ENCODE data around the gene TMEM200A.

The TMEM200A gene

GRCh38 chr6:130385064-130385695 is 19.4 kb downstream of the TMEM200A start:
- no peaks in the 10 kb centered on the region for H3K4me1 Mint-ChIP-seq (ENCODE audit: low read depth)
- H3K9me3 Mint-ChIP-seq: no peaks in the 10 kb centered on the region
- no peaks in the 10 kb centered on the region for H3K36me3 Mint-ChIP-seq (ENCODE audit: low read depth)
- intact Hi-C loops (cut with micrococcal nuclease): no loop called here
- H3K27ac Mint-ChIP-seq: no peak overlapping the region
- H3K27me3 Mint-ChIP-seq: no peaks in the 10 kb centered on the region
- H3K4me3 Mint-ChIP-seq: no peak overlapping the region

- no peak overlapping the region for H3K4me3 Mint-ChIP-seq
- H3K36me3 Mint-ChIP-seq (ENCODE audit: low read depth): no peaks in the 10 kb centered on the region
- H3K27me3 Mint-ChIP-seq: no peaks in the 10 kb centered on the region
- intact Hi-C loops (cut with micrococcal nuclease): no loop called here
- no peaks in the 10 kb centered on the region for H3K9me3 Mint-ChIP-seq
- H3K27ac Mint-ChIP-seq: no peak overlapping the region
- H3K4me1 Mint-ChIP-seq (ENCODE audit: low read depth): no peaks in the 10 kb centered on the region
Observed at GRCh38 chr6:130389142-130389541, 23.3 kb downstream of the TMEM200A start.

GRCh38 chr6:130390890-130391289 is 25.1 kb downstream of the TMEM200A start:
- no peaks in the 10 kb centered on the region for H3K4me1 Mint-ChIP-seq (ENCODE audit: low read depth)
- no peak overlapping the region for H3K27ac Mint-ChIP-seq
- no peak overlapping the region for H3K4me3 Mint-ChIP-seq
- intact Hi-C loops (cut with micrococcal nuclease): no loop called here
- H3K27me3 Mint-ChIP-seq: no peaks in the 10 kb centered on the region
- no peaks in the 10 kb centered on the region for H3K36me3 Mint-ChIP-seq (ENCODE audit: low read depth)
- H3K9me3 Mint-ChIP-seq: no peaks in the 10 kb centered on the region

- Mint-ChIP-seq H3K4me3 (no peak overlapping the region), H3K36me3 (ENCODE audit: low read depth) (no peaks in the 10 kb centered on the region)
Observed at GRCh38 chr6:130393306-130393705, 27.5 kb downstream of the TMEM200A start.

GRCh38 chr6:130394246-130394645 is 28.4 kb downstream of the TMEM200A start:
- H3K4me1 Mint-ChIP-seq (ENCODE audit: low read depth): no peaks in the 10 kb centered on the region

More at GRCh38 chr6:130393306-130393705, 27.5 kb downstream of the TMEM200A start:
- intact Hi-C loops (cut with micrococcal nuclease): no loop called here
- Mint-ChIP-seq H3K27me3 (no peaks in the 10 kb centered on the region), H3K9me3 (no peaks in the 10 kb centered on the region), H3K4me1 (ENCODE audit: low read depth) (no peaks in the 10 kb centered on the region), H3K27ac (no peak overlapping the region)

GRCh38 chr6:130395164-130395563 is 29.3 kb downstream of the TMEM200A start:
- Mint-ChIP-seq H3K4me3 (no peak overlapping the region), H3K36me3 (ENCODE audit: low read depth) (no peaks in the 10 kb centered on the region), H3K27me3 (no peaks in the 10 kb centered on the region), H3K4me1 (ENCODE audit: low read depth) (no peaks in the 10 kb centered on the region), H3K9me3 (no peaks in the 10 kb centered on the region), H3K27ac (no peak overlapping the region)
- intact Hi-C loops (cut with micrococcal nuclease): no loop called here

More at GRCh38 chr6:130394246-130394645, 28.4 kb downstream of the TMEM200A start:
- H3K36me3 Mint-ChIP-seq (ENCODE audit: low read depth): no peaks in the 10 kb centered on the region
- intact Hi-C loops (cut with micrococcal nuclease): no loop called here
- no peaks in the 10 kb centered on the region for H3K27me3 Mint-ChIP-seq
- H3K9me3 Mint-ChIP-seq: no peaks in the 10 kb centered on the region
- no peak overlapping the region for H3K27ac Mint-ChIP-seq
- no peak overlapping the region for H3K4me3 Mint-ChIP-seq

GRCh38 chr6:130396722-130397121 is 30.9 kb downstream of the TMEM200A start:
- Mint-ChIP-seq H3K4me3 (no peak overlapping the region), H3K9me3 (no peaks in the 10 kb centered on the region), H3K27me3 (no peaks in the 10 kb centered on the region), H3K27ac (no peak overlapping the region), H3K36me3 (ENCODE audit: low read depth) (no peaks in the 10 kb centered on the region), H3K4me1 (ENCODE audit: low read depth) (no peaks in the 10 kb centered on the region)
- intact Hi-C loops (cut with micrococcal nuclease): no loop called here

GRCh38 chr6:130405549-130405948 is 39.7 kb downstream of the TMEM200A start:
- H3K9me3 Mint-ChIP-seq: no peaks in the 10 kb centered on the region
- H3K36me3 Mint-ChIP-seq (ENCODE audit: low read depth): no peaks in the 10 kb centered on the region
- H3K27ac Mint-ChIP-seq: no peak overlapping the region
- H3K4me3 Mint-ChIP-seq: no peak overlapping the region
- H3K4me1 Mint-ChIP-seq (ENCODE audit: low read depth): no peaks in the 10 kb centered on the region
- intact Hi-C loops (cut with micrococcal nuclease): no loop called here
- H3K27me3 Mint-ChIP-seq: no peaks in the 10 kb centered on the region

- H3K36me3 Mint-ChIP-seq (ENCODE audit: low read depth): no peaks in the 10 kb centered on the region
- H3K27ac Mint-ChIP-seq: no peak overlapping the region
- intact Hi-C loops (cut with micrococcal nuclease): no loop called here
- no peaks in the 10 kb centered on the region for H3K9me3 Mint-ChIP-seq
- H3K4me3 Mint-ChIP-seq: no peak overlapping the region
- no peaks in the 10 kb centered on the region for H3K27me3 Mint-ChIP-seq
- no peaks in the 10 kb centered on the region for H3K4me1 Mint-ChIP-seq (ENCODE audit: low read depth)
Observed at GRCh38 chr6:130407032-130407431, 41.2 kb downstream of the TMEM200A start.

GRCh38 chr6:130409418-130410100 is 43.7 kb downstream of the TMEM200A start:
- no peaks in the 10 kb centered on the region for H3K9me3 Mint-ChIP-seq
- no peak overlapping the region for H3K27ac Mint-ChIP-seq
- H3K4me3 Mint-ChIP-seq: no peak overlapping the region
- intact Hi-C loops (cut with micrococcal nuclease): no loop called here
- H3K36me3 Mint-ChIP-seq (ENCODE audit: low read depth): no peaks in the 10 kb centered on the region
- H3K27me3 Mint-ChIP-seq: no peaks in the 10 kb centered on the region
- no peaks in the 10 kb centered on the region for H3K4me1 Mint-ChIP-seq (ENCODE audit: low read depth)

GRCh38 chr6:130411481-130411880 is 45.7 kb downstream of the TMEM200A start:
- intact Hi-C loops (cut with micrococcal nuclease): no loop called here
- no peak overlapping the region for H3K4me3 Mint-ChIP-seq
- no peaks in the 10 kb centered on the region for H3K27me3 Mint-ChIP-seq
- H3K36me3 Mint-ChIP-seq (ENCODE audit: low read depth): no peaks in the 10 kb centered on the region
- H3K4me1 Mint-ChIP-seq (ENCODE audit: low read depth): no peaks in the 10 kb centered on the region
- no peak overlapping the region for H3K27ac Mint-ChIP-seq
- H3K9me3 Mint-ChIP-seq: no peaks in the 10 kb centered on the region

GRCh38 chr6:130412556-130413290 is 46.9 kb downstream of the TMEM200A start:
- no peak overlapping the region for H3K27ac Mint-ChIP-seq
- H3K27me3 Mint-ChIP-seq: no peaks in the 10 kb centered on the region
- no peaks in the 10 kb centered on the region for H3K4me1 Mint-ChIP-seq (ENCODE audit: low read depth)
- H3K36me3 Mint-ChIP-seq (ENCODE audit: low read depth): no peaks in the 10 kb centered on the region
- H3K9me3 Mint-ChIP-seq: no peaks in the 10 kb centered on the region
- no peak overlapping the region for H3K4me3 Mint-ChIP-seq
- intact Hi-C loops (cut with micrococcal nuclease): no loop called here

GRCh38 chr6:130417951-130418350 is 52.1 kb downstream of the TMEM200A start:
- H3K4me3 Mint-ChIP-seq: no peak overlapping the region
- H3K36me3 Mint-ChIP-seq (ENCODE audit: low read depth): no peaks in the 10 kb centered on the region
- no peaks in the 10 kb centered on the region for H3K4me1 Mint-ChIP-seq (ENCODE audit: low read depth)
- H3K9me3 Mint-ChIP-seq: no peaks in the 10 kb centered on the region
- intact Hi-C loops (cut with micrococcal nuclease): no loop called here
- no peaks in the 10 kb centered on the region for H3K27me3 Mint-ChIP-seq
- H3K27ac Mint-ChIP-seq: no peak overlapping the region

GRCh38 chr6:130420911-130421310 is 55.1 kb downstream of the TMEM200A start:
- no peak overlapping the region for H3K4me3 Mint-ChIP-seq
- no peaks in the 10 kb centered on the region for H3K36me3 Mint-ChIP-seq (ENCODE audit: low read depth)
- no peak overlapping the region for H3K27ac Mint-ChIP-seq
- no peaks in the 10 kb centered on the region for H3K27me3 Mint-ChIP-seq
- intact Hi-C loops (cut with micrococcal nuclease): no loop called here
- H3K9me3 Mint-ChIP-seq: no peaks in the 10 kb centered on the region
- H3K4me1 Mint-ChIP-seq (ENCODE audit: low read depth): no peaks in the 10 kb centered on the region

Measured in dendritic cell treated with granulocyte-macrophage colony-stimulating factor and Interleukin-4, amounts not matched to agents 40 ng/mL and 50 ng/mL, for 4 days (primary cell).